ENCODE data around the gene VWA2. TPM values are rescaled to one million over a fixed set of nuclear protein-coding genes. Genes with fewer than 3 reads are reported as not detected.

The VWA2 gene
- total RNA-seq, 6 experiments from 2014 or later: 0.07 TPM; not detected in 5

- Mint-ChIP-seq H3K36me3 (ENCODE audit: low read depth) (no peaks in the 10 kb centered on the region), H3K27me3 (ENCODE audit: insufficient read depth) (peaks cover 66% of the 10 kb centered on the region), H3K4me3 (no peak overlapping the region), H3K27ac (no peak overlapping the region), H3K9me3 (no peaks in the 10 kb centered on the region), H3K4me1 (ENCODE audit: low read depth) (no peaks in the 10 kb centered on the region)
- TF ChIP-seq CTCF (IDR thresholded peaks at IDR 0.05): no peak
- DNase-seq: no peak
Measured at GRCh38 chr10:114239994-114240345, 916 bp downstream of the VWA2 start.

DNA sequence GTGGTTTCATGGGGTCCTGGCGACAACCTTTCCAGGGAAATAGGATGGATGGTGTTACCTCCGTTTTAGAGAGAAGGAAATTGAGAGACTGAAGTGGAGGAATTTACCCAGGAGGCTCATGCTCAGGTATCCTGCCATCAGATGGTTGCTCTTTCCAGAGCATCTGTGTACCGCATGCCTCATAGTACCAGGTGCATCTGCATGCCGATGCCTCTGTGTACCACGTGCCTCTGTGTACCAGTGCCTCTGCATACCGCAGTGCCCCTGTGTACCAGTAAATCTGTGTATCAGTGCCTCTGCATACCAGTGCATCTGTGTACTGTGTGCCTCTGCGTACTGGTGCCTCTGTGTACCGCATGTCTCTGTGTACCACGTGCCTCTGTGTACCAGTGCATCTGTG lies 3.2 kb downstream of the VWA2 start:
- no peak for DNase-seq
- peaks cover 7% of the 10 kb centered on the region; the same call in 1 of the 2 replicates for H3K4me1 Mint-ChIP-seq (ENCODE audit: low read depth)
- TF ChIP-seq CTCF (IDR thresholded peaks at IDR 0.05): no peak
- peaks cover 64% of the 10 kb centered on the region for H3K27me3 Mint-ChIP-seq (ENCODE audit: insufficient read depth)
- no peak overlapping the region for H3K4me3 Mint-ChIP-seq
- H3K9me3 Mint-ChIP-seq: no peaks in the 10 kb centered on the region
- H3K36me3 Mint-ChIP-seq (ENCODE audit: low read depth): no peaks in the 10 kb centered on the region
- no peak overlapping the region for H3K27ac Mint-ChIP-seq

- no peak overlapping the region for H3K4me3 Mint-ChIP-seq
Measured at GRCh38 chr10:114243661-114244060, 4.6 kb downstream of the VWA2 start.

GRCh38 chr10:114244126-114244525 lies 5.1 kb downstream of the VWA2 start:
- H3K36me3 Mint-ChIP-seq (ENCODE audit: low read depth): no peaks in the 10 kb centered on the region
- H3K9me3 Mint-ChIP-seq: no peaks in the 10 kb centered on the region
- no peak overlapping the region for H3K27ac Mint-ChIP-seq
- H3K27me3 Mint-ChIP-seq (ENCODE audit: insufficient read depth): peaks cover 47% of the 10 kb centered on the region
- no peak overlapping the region for H3K4me3 Mint-ChIP-seq
- no peak for DNase-seq
- peaks cover 7% of the 10 kb centered on the region; the same call in 1 of the 2 replicates for H3K4me1 Mint-ChIP-seq (ENCODE audit: low read depth)
- no peak for TF ChIP-seq CTCF (IDR thresholded peaks at IDR 0.05)

More at GRCh38 chr10:114243661-114244060, 4.6 kb downstream of the VWA2 start:
- Mint-ChIP-seq H3K27ac (no peak overlapping the region), H3K36me3 (ENCODE audit: low read depth) (no peaks in the 10 kb centered on the region), H3K4me1 (ENCODE audit: low read depth) (peaks cover 7% of the 10 kb centered on the region; the same call in 1 of the 2 replicates), H3K27me3 (ENCODE audit: insufficient read depth) (peaks cover 52% of the 10 kb centered on the region), H3K9me3 (no peaks in the 10 kb centered on the region)
- DNase-seq: no peak
- TF ChIP-seq CTCF (IDR thresholded peaks at IDR 0.05): no peak

DNA sequence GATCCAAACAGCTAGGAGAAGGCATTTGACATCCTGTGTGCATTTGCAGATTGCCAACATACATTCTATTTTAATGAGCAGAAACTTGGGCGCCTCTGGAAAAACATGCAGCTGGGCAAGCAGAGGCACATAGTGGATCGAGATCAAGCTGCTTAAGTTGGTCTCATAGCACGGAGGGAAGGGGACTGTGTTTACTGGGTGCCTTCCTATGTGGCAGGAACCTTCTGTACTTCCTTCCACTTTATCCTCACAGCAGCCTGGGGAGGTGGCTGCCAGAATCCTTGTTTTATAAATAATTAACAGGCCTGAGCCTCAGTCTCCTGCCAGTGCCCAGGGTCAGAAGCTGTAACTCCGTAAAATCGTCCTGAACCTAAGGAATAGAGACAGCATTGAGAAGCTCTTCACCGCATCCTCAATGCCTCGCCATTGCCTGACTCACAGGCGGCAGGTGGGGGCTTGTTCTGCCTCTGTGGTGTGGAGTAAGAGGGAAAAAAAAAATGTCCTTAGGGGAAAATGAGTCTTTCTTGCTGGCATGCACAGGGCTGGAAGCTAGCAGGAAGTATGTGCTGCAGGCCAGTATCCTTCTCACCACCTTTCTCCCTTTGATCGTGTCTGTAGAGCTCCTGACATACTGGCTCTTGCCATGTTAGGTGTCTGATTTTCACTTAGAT lies 6.2 kb downstream of the VWA2 start:
- peaks cover 47% of the 10 kb centered on the region for H3K27me3 Mint-ChIP-seq (ENCODE audit: insufficient read depth)
- peaks cover 7% of the 10 kb centered on the region; the same call in 1 of the 2 replicates for H3K4me1 Mint-ChIP-seq (ENCODE audit: low read depth)
- no peaks in the 10 kb centered on the region for H3K9me3 Mint-ChIP-seq
- no peak overlapping the region for H3K27ac Mint-ChIP-seq
- no peak for TF ChIP-seq CTCF (IDR thresholded peaks at IDR 0.05)
- no peaks in the 10 kb centered on the region for H3K36me3 Mint-ChIP-seq (ENCODE audit: low read depth)
- H3K4me3 Mint-ChIP-seq: no peak overlapping the region
- peak; percentile 14 for DNase-seq

Measured in HFFc6 (cell line).